K562 (cell line): ENCODE data around the gene TSHR.

Source experiments
- ERF ChIP-seq: fragments of 450-650 bp; formaldehyde crosslinking; IDR thresholded peaks from 2 replicates; pipeline ENCODE4 v1.4.0; 2020; ENCODE audit warnings: mild to moderate bottlenecking, mixed read lengths
- JUND ChIP-seq, 2 experiments: IDR thresholded peaks; 2 replicates in 1 of 2; 3 replicates in 1 of 2; pipeline ENCODE4 v1.6.1; 2011; ENCODE audit warnings: borderline replicate concordance in 2 of 2, low read depth in 2 of 2, low read length in 2 of 2, improper control_type of control experiment in 1 of 2, missing biosample characterization in 1 of 2, missing genetic modification characterization in 1 of 2, missing genetic modification reagents in 1 of 2
- PCBP1 ChIP-seq: fragments of 200-400 bp; formaldehyde crosslinking; IDR thresholded peaks from 2 replicates; pipeline ENCODE4 v1.6.1; 2018; ENCODE audit warnings: mild to moderate bottlenecking, low read depth, low read length; ENCODE audit not compliant: poor library complexity, severe bottlenecking
- ZC3H11A ChIP-seq: IDR thresholded peaks from 2 replicates; pipeline ENCODE4 v1.6.1; 2012; ENCODE audit warnings: low read depth, low read length, improper control_type of control experiment
- ZNF175 ChIP-seq: fragments of 200-800 bp; sonication (Bioruptor generic); IDR thresholded peaks from 2 replicates; pipeline ENCODE4 v1.6.1; 2016; ENCODE audit warnings: low read depth, mild to moderate bottlenecking, missing genetic modification characterization, missing compliant biosample characterization
- ZNF717 ChIP-seq: fragments of 250-450 bp; sonication (Bioruptor Pico); IDR thresholded peaks from 2 replicates; pipeline ENCODE4 v1.5.0; 2021
- TF ChIP-seq, protein P1 (sequence below), 2 experiments: IDR thresholded peaks; 2 replicates each; pipeline ENCODE4 v1.6.1; 2011; ENCODE audit warnings: borderline replicate concordance in 1 of 2, control low read depth in 1 of 2, low read depth in 1 of 2, low read length in 1 of 2, mild to moderate bottlenecking in 1 of 2, mixed read lengths in 1 of 2, moderate library complexity in 1 of 2; ENCODE audit not compliant: insufficient read depth in 1 of 2, insufficient read length in 1 of 2, poor library complexity in 1 of 2, severe bottlenecking in 1 of 2; ENCODE audit errors: extremely low read depth in 1 of 2

GRCh38 chr14:80933282-80933681 is 22.1 kb upstream of the TSHR start:
- TF ChIP-seq ZNF717 (no peak), ZNF175 (CRISPR knock-in tag) (no peak), JUND (IDR thresholded peaks at IDR 0.05; ENCODE audit: borderline replicate concordance, low read depth, low read length) (no peak), JUND (tag; IDR thresholded peaks at IDR 0.05; ENCODE audit: borderline replicate concordance, low read depth, low read length) (no peak), ERF (CRISPR knock-in tag) (no peak), PCBP1 (no peak), ZC3H11A (no peak)
- TF ChIP-seq, protein P1, sequence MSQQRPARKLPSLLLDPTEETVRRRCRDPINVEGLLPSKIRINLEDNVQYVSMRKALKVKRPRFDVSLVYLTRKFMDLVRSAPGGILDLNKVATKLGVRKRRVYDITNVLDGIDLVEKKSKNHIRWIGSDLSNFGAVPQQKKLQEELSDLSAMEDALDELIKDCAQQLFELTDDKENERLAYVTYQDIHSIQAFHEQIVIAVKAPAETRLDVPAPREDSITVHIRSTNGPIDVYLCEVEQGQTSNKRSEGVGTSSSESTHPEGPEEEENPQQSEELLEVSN (IDR thresholded peaks at IDR 0.05; ENCODE audit: borderline replicate concordance in 1 of 2, extremely low read depth in 1 of 2, insufficient read depth in 1 of 2, insufficient read length in 1 of 2, low read depth in 1 of 2, low read length in 1 of 2, poor library complexity in 1 of 2, severe bottlenecking in 1 of 2), result no peak
